Ovary (tissue), 9 donors: Measurements from ENCODE around the gene ETHE1. TPM values are rescaled to one million over a fixed set of nuclear protein-coding genes. Genes with fewer than 3 reads are reported as not detected.

Source experiments
- DNase-seq, 5 donors: peaks; one replicate each; pipeline ENCODE4 v3.0.0-alpha.2; 2019 to 2020
- H3K27ac ChIP-seq, 2 donors: fragments of 200-600 bp; one replicate each; pipeline versions ENCODE4 v1.5.1 to v1.8.0; 2019 to 2022
- H3K27me3 ChIP-seq: fragments of 200-600 bp; one replicate; pipeline ENCODE4 v1.8.0; 2022
- H3K36me3 ChIP-seq: fragments of 200-600 bp; sonication (generic); one replicate; pipeline ENCODE4 v1.5.1; 2019
- H3K4me1 ChIP-seq: one replicate; pipeline ENCODE4 v1.8.1; 2013; ENCODE audit warnings: mild to moderate bottlenecking, moderate library complexity; ENCODE audit not compliant: insufficient read depth
- H3K4me3 ChIP-seq: fragments of 200-600 bp; sonication (generic); one replicate; pipeline ENCODE4 v1.5.1; 2017
- H3K9me3 ChIP-seq, 2 donors: fragments of 200-600 bp in 1 of 2; sonication (generic) in 1 of 2; one replicate each; pipeline versions ENCODE4 v1.5.1 to v1.8.1; 2013 to 2019; ENCODE audit warnings: mild to moderate bottlenecking in 1 of 2, moderate library complexity in 1 of 2
- CTCF ChIP-seq, 3 donors: fragments of 450-650 bp in 2 of 3; fragments of 200-600 bp in 1 of 3; IDR thresholded peaks; one replicate each; pipeline versions ENCODE4 v1.5.1 to v1.8.0; 2016 to 2022; ENCODE audit warnings: antibody characterized with exemption in 3 of 3, mild to moderate bottlenecking in 1 of 3
- EP300 ChIP-seq: sonication (generic); formaldehyde crosslinking; IDR thresholded peaks from one replicate; pipeline ENCODE4 v1.6.1; 2017; ENCODE audit warnings: antibody characterized with exemption
- POLR2A ChIP-seq: fragments of 450-650 bp; IDR thresholded peaks from one replicate; pipeline ENCODE4 v1.6.1; 2017; ENCODE audit warnings: antibody characterized with exemption, mild to moderate bottlenecking, moderate library complexity
- WGBS, 3 donors: extraction: QIAGEN DNeasy Blood & Tissue Kit in 1 of 3; methylation state at CpG; one replicate each; pipeline versions ENCODE4 v1.1.5 to v1.1.7; 2013 to 2017; 5-methylcytosine and 5-hydroxymethylcytosine counted together
- intact Hi-C, 4 donors: fragments of 100-400 bp; cut with DNase I; formaldehyde crosslinking; loops; one replicate each; pipeline versions ENCODE4 v1.11.0 to v1.15.1; 2022 to 2023
- polyA plus RNA-seq, 2 donors: library from polyadenylated mRNA; stranded (reverse); fragments of 200-250 nt in 1 of 2; fragments of 350-450 nt in 1 of 2; fragmentation: Illumina TruSeq in 1 of 2; extraction: RNeasy Lipid Tissue Mini Kit (QIAGEN cat#74804) in 1 of 2; gene quantifications; one replicate each; pipeline ENCODE4 v1.2.3, GENCODE V29; 2013 to 2014
- total RNA-seq, 7 donors: library from RNA; depleted of rRNA in 2 of 7; stranded (reverse); fragments of >200 nt in 2 of 7; fragmentation: NEBNext Ultra II Directional in 3 of 7; extraction: Animal tissue kit (Norgen Biotek cat#: 25700) in 3 of 7; gene quantifications; one replicate each; pipeline versions ENCODE4 v1.1.0 to v1.2.4, GENCODE V29; 2016 to 2023
- donor health status: DM: no; HTN: no; CAD: no; lungs with moderate emphysema.
- donor health status: DM: no; HTN: no; CAD: no.
- donor health status: Bipolar disorder and iron deficiency.
- donor health status: DM: yes; HTN: yes; CAD: no.
- donor health status: DM: no; HTN: no; CAD: no.
- donor health status: DM: yes; HTN: yes; CAD: no.

The ETHE1 gene
- total and polyA plus RNA-seq, 9 donors = 16.1 to 28.7 (median 24.0) TPM

- Histone ChIP-seq H3K4me3 (no peak overlapping the region), H3K9me3 (no peaks in the 10 kb centered on the region), H3K27ac (no peak overlapping the region), H3K36me3 (no peaks in the 10 kb centered on the region), H3K4me1 (no peaks in the 10 kb centered on the region), H3K27me3 (no peaks in the 10 kb centered on the region)
- intact Hi-C loops = no loop called here
- WGBS, 3 donors = 72 to 81% (median 79%) methylated on average over 6 of the region's 6 CpGs
- no peak for TF ChIP-seq EP300
- no peak for TF ChIP-seq CTCF (IDR thresholded peaks at IDR 0.05)
- no peak for TF ChIP-seq POLR2A
- no peak for DNase-seq
Observed at GRCh38 chr19:43481701-43482100, 45.3 kb downstream of the ETHE1 start.

GRCh38 chr19:43480574-43480973, 46.4 kb downstream of the ETHE1 start:
- no peak overlapping the region for H3K4me3 ChIP-seq
- no peaks in the 10 kb centered on the region for H3K36me3 ChIP-seq
- no peaks in the 10 kb centered on the region for H3K4me1 ChIP-seq
- no peak for TF ChIP-seq EP300
- TF ChIP-seq POLR2A = no peak
- no peak for TF ChIP-seq CTCF (IDR thresholded peaks at IDR 0.05)
- DNase-seq = no peak
- no peaks in the 10 kb centered on the region for H3K9me3 ChIP-seq
- intact Hi-C loops = no loop called here
- WGBS, 3 donors = 94 to 97% (median 97%) methylated on average over 3 of the region's 3 CpGs
- H3K27me3 ChIP-seq = no peaks in the 10 kb centered on the region
- no peak overlapping the region for H3K27ac ChIP-seq

GRCh38 chr19:43479961-43480561, 46.9 kb downstream of the ETHE1 start:
- H3K27me3 ChIP-seq = no peaks in the 10 kb centered on the region
- no peaks in the 10 kb centered on the region for H3K36me3 ChIP-seq
- TF ChIP-seq EP300 = no peak
- no peak for TF ChIP-seq CTCF (IDR thresholded peaks at IDR 0.05)
- no peak for TF ChIP-seq POLR2A
- no peaks in the 10 kb centered on the region for H3K9me3 ChIP-seq
- intact Hi-C loops = no loop called here
- H3K27ac ChIP-seq = no peak overlapping the region
- no peak overlapping the region for H3K4me3 ChIP-seq
- DNase-seq = no peak
- WGBS, 3 donors = 92 to 94% (median 92%) methylated on average over 4 of the region's 4 CpGs
- no peaks in the 10 kb centered on the region for H3K4me1 ChIP-seq

GRCh38 chr19:43479226-43479625, 47.8 kb downstream of the ETHE1 start:
- intact Hi-C loops = no loop called here
- 87 to 94% (median 93%) methylated on average over 15 of the region's 15 CpGs for WGBS, 3 donors
- no peaks in the 10 kb centered on the region for H3K36me3 ChIP-seq
- no peaks in the 10 kb centered on the region for H3K9me3 ChIP-seq
- no peak overlapping the region for H3K27ac ChIP-seq
- TF ChIP-seq CTCF (IDR thresholded peaks at IDR 0.05) (no peak), EP300 (no peak), POLR2A (no peak)
- no peak overlapping the region for H3K4me3 ChIP-seq
- H3K4me1 ChIP-seq = no peaks in the 10 kb centered on the region
- no peaks in the 10 kb centered on the region for H3K27me3 ChIP-seq
- DNase-seq = no peak
